GM21447 (cell line): ENCODE results near the gene RNF182.

Source experiments
- ATAC-seq: cut with Tn5 transposase; IDR thresholded peaks from one replicate; pipeline ENCODE4 v1.9.1; 2021; ENCODE audit not compliant: unreplicated experiment

Gene RNF182

DNA sequence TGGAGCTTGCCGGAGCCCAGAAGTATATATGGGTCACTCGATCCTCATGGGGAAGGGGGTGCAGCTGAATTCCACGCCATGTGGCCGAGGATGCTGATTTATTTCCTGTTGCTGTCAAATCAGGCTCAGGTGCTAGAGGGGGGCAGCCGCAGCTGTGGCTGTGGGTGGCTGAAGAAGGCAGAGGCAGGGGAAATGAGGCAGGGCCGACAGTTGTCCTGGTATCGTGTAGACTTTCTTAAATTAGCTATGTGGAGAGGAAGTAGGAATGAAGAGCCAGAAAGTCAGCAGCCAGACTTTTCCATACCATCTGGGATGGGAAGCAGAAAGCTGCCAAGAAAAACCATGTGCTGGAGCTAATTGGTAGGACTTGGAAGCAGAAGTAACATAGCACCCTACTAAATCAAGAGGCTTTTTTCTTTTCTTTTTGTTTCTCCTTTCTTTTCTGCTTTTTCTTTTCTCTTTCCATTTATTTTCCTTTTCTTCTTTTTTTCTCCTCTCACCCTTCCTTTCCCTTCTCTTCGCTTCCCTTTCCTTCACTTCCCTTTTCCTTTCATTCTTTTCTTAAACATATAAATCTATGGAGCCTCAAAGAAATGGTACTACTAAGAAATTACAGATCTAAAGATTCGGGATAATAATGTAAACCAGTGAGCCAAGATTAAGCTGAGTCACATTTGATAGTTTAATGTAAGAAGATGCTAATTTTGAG is 102.2 kb downstream of the RNF182 start:
- no peak for ATAC-seq

DNA sequence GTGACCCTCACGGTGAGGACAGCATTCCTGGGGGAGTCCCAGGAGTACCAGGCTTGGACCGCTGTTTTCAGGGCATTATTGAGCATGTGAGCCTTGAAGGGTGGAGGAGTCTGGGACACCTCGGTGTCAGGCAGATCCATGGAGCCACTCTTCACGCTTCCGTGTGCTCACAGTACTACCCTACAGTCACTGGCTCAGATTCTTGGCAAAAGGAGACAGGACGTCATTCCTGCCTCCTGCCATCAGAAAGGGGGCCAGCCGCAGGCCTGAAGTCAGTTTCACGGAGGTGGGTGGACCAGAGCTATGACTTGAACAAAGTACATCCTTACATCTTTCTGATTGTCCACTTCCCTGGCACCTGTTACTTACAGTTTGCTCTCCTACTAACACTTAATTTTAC is 103.9 kb downstream of the RNF182 start:
- no peak for ATAC-seq

DNA sequence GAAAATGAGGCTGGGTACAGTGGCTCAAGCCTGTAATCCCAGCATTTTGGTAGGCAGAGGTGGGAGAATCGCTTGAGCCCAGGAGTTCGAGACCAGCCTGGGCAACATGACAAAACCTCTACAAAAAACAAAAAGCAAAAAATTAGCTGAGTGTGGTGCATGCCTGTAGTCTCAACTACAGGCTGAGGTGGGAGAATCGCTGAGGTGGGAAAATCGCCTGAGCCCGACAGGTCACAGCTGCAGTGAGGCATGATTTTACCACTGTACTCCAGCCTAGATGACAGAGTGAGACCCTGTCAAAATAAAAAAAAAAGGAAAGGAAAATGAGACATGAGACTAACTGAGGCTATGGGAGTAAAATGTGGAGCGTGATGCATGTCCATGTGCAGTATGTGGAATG is 104.9 kb downstream of the RNF182 start:
- no peak for ATAC-seq
